ENCODE data around the gene IKBIP. TPM values are rescaled to one million over a fixed set of nuclear protein-coding genes. Genes with fewer than 3 reads are reported as not detected.

The IKBIP gene
- total and polyA plus RNA-seq, 9 of the 15 experiments (the other 6 are each of a cell fraction or from before 2014, with no cell fraction given): 3.3 to 19.5 (median 14.9) TPM

GRCh38 chr12:98595243-98595988 lies 49.2 kb downstream of the IKBIP start (continued):
- TF ChIP-seq MXI1 (IDR thresholded peaks at IDR 0.05; ENCODE audit: low read depth, low read length) (0 out of 2 replicates have a peak, but pooled peaks have one; percentile 19), ZNF280A (IDR thresholded peaks at IDR 0.05; ENCODE audit: low read depth, partially characterized antibody) (no peak), E2F4 (CRISPR knock-in tag; IDR thresholded peaks at IDR 0.05; ENCODE audit: low read depth) (no peak)

GRCh38 chr12:98594050-98594835 lies 50.3 kb downstream of the IKBIP start:
- in situ Hi-C loops (cut with MboI): no loop called here
- no peak for FAIRE-seq
- TF ChIP-seq SIN3A (IDR thresholded peaks at IDR 0.05; ENCODE audit: borderline replicate concordance in 2 of 2, control insufficient read depth in 1 of 2, low read depth in 2 of 2, low read length in 2 of 2): peak in 1 of 2 experiments; percentile 42; a peak in 1 of 4 replicates
- TF ChIP-seq ATF4 (CRISPR knock-in tag; IDR thresholded peaks at IDR 0.05): no peak
- TF ChIP-seq ZNF263 (CRISPR knock-in tag; IDR thresholded peaks at IDR 0.05; ENCODE audit: borderline replicate concordance): peak; percentile 42; the same call in 1 of the 2 replicates
- 0 out of 2 replicates have a peak, but pooled peaks have one; percentile 11 for TF ChIP-seq ZBTB33 (CRISPR knock-in tag; IDR thresholded peaks at IDR 0.05)
- peak; percentile 60; the same call in 1 of the 2 replicates for TF ChIP-seq TGIF2 (CRISPR knock-in tag; IDR thresholded peaks at IDR 0.05)
- TF ChIP-seq FOXJ2 (tag; IDR thresholded peaks at IDR 0.05): no peak
- TF ChIP-seq MAX (CRISPR knock-in tag; IDR thresholded peaks at IDR 0.05): peak; percentile 57; the same call in 1 of the 2 replicates

More at GRCh38 chr12:98594050-98594835, 50.3 kb downstream of the IKBIP start:
- Histone ChIP-seq H3K9me3 (replicated peaks; ENCODE audit: control insufficient read depth, insufficient read depth, low read depth, low read length) (no peaks in the 10 kb centered on the region), H3K4me2 (ENCODE audit: insufficient read depth, low read length) (peak overlapping the region; percentile 92), H3K4me3 (peak overlapping the region; percentile 100), H3K79me2 (ENCODE audit: control insufficient read depth, insufficient read depth, low read length) (peaks cover 61% of the 10 kb centered on the region), H3K27ac (ENCODE audit: extremely low read depth, low read depth, low read length) (peak overlapping the region; percentile 98), H3K4me1 (replicated peaks in 1 of 2; ENCODE audit: control insufficient read depth in 2 of 2, insufficient read depth in 2 of 2, low read length in 2 of 2) (peaks cover 16 to 18% of the 10 kb centered on the region in 2 experiments; a peak in 4 of 5 replicates), H4K20me1 (replicated peaks; ENCODE audit: control insufficient read depth, insufficient read depth, low read length) (peaks cover 26% of the 10 kb centered on the region), H3K9me1 (ENCODE audit: control insufficient read depth, insufficient read depth, low read length) (no peaks in the 10 kb centered on the region), H3K9ac (ENCODE audit: insufficient read depth in 1 of 2, low read depth in 2 of 2, low read length in 2 of 2) (peak overlapping the region; percentile 99), H2AFZ (ENCODE audit: low read depth, low read length) (peak overlapping the region; percentile 70; the same call in 1 of the 2 replicates), H3K27me3 (ENCODE audit: control insufficient read depth in 2 of 2, insufficient read depth in 2 of 2, low read length in 2 of 2) (no peaks in the 10 kb centered on the region), H3K36me3 (ENCODE audit: control insufficient read depth, insufficient read depth, low read length) (peaks cover 55% of the 10 kb centered on the region)
- CTCF ChIA-PET (ENCODE audit: low intra/inter-chr PET ratio): no interaction called here
- POLR2A ChIA-PET: interaction anchor here (0.6 to 7.2 kb wide), 26 partner anchors 10 to 404 kb away, joined by 3 to 96 read pairs (median 4); partner anchors contain the start of gene IKBIP
- ATAC-seq: peak; percentile 32
- no TSS peak for BruUV-seq (replicated peaks)
- peak in 1 of 4 experiments; percentile 45 for DNase-seq (ENCODE audit: extremely low read depth in 1 of 4, low spot score in 3 of 4)
- 1% methylated on average over 30 of the region's 35 CpGs for WGBS (ENCODE audit: insufficient coverage, low coverage, missing lambda C conversion rate)
- intact Hi-C loops (cut with micrococcal nuclease): loop anchor here (5.0 kb wide), 2 partner anchors 62 to 77 kb away; partner anchors contain the start of gene TMPO

Data from K562 (cell line).